Suprapubic skin (tissue), 3 donors: ENCODE measurements around the gene ERGIC1.

Source experiments
- CTCF ChIP-seq, 2 donors: fragments of 200-600 bp in 1 of 2; fragments of 450-650 bp in 1 of 2; sonication (generic) in 1 of 2; IDR thresholded peaks; one replicate each; pipeline ENCODE4 v1.5.1; 2016 to 2019; ENCODE audit warnings: antibody characterized with exemption in 2 of 2, mild to moderate bottlenecking in 1 of 2, moderate library complexity in 1 of 2
- POLR2A ChIP-seq, 2 donors: fragments of 450-650 bp; IDR thresholded peaks; one replicate each; pipeline ENCODE4 v1.6.1; 2017; ENCODE audit warnings: antibody characterized with exemption in 2 of 2, mild to moderate bottlenecking in 2 of 2, moderate library complexity in 2 of 2

- TF ChIP-seq CTCF (IDR thresholded peaks at IDR 0.05) (no peak), POLR2A (IDR thresholded peaks at IDR 0.05) (no peak)
Observed at GRCh38 chr5:172819569-172819968, 14.5 kb upstream of the ERGIC1 start.
